HepG2 (cell line): ENCODE data around the gene SLC24A4. TPM values are rescaled to one million over a fixed set of nuclear protein-coding genes. Genes with fewer than 3 reads are reported as not detected.

Experiments
- GMEB1 ChIP-seq: sonication (generic); formaldehyde crosslinking; IDR thresholded peaks from 2 replicates; pipeline ENCODE4 v1.5.1; 2020; ENCODE audit warnings: missing genetic modification reagents, mild to moderate bottlenecking, borderline replicate concordance
- HNF4A ChIP-seq: sonication (generic); formaldehyde crosslinking; IDR thresholded peaks from 2 replicates; pipeline ENCODE4 v1.4.0; 2020; ENCODE audit warnings: missing genetic modification reagents
- KAT8 ChIP-seq: IDR thresholded peaks from 2 replicates; pipeline ENCODE4 v1.6.1; 2016; ENCODE audit warnings: missing genetic modification reagents, missing compliant biosample characterization
- KIAA2018 ChIP-seq: sonication (generic); formaldehyde crosslinking; IDR thresholded peaks from 2 replicates; pipeline ENCODE4 v1.5.0; 2020; ENCODE audit warnings: mild to moderate bottlenecking, missing genetic modification reagents, borderline replicate concordance
- NFIB ChIP-seq: sonication (generic); formaldehyde crosslinking; IDR thresholded peaks from 2 replicates; pipeline ENCODE4 v1.9.0; 2021; ENCODE audit warnings: missing genetic modification reagents, mild to moderate bottlenecking, borderline replicate concordance
- SMYD3 ChIP-seq: sonication (generic); formaldehyde crosslinking; IDR thresholded peaks from 2 replicates; pipeline ENCODE4 v1.8.1; 2023; ENCODE audit warnings: mild to moderate bottlenecking, missing genetic modification reagents
- SRSF4 ChIP-seq: fragments of 200-400 bp; formaldehyde crosslinking; IDR thresholded peaks from one replicate; pipeline ENCODE4 v1.6.1; 2018; ENCODE audit warnings: mild to moderate bottlenecking, low read depth, low read length, moderate library complexity; ENCODE audit not compliant: poor library complexity, severe bottlenecking
- TRIM22 ChIP-seq: fragments of 450-650 bp; IDR thresholded peaks from 2 replicates; pipeline ENCODE4 v1.6.1; 2017
- ZBTB2 ChIP-seq: sonication (generic); formaldehyde crosslinking; IDR thresholded peaks from 2 replicates; pipeline ENCODE4 v1.8.0; 2022; ENCODE audit warnings: low read depth, missing genetic modification reagents
- ZMAT3 ChIP-seq: sonication (generic); formaldehyde crosslinking; conservative IDR thresholded peaks from 2 replicates; pipeline ENCODE4 v1.7.0; 2021; ENCODE audit warnings: missing genetic modification reagents
- ZNF367 ChIP-seq: sonication (generic); formaldehyde crosslinking; IDR thresholded peaks from 2 replicates; pipeline ENCODE4 v1.4.0; 2020; ENCODE audit warnings: missing genetic modification reagents, borderline replicate concordance
- ZNF792 ChIP-seq: IDR thresholded peaks from 2 replicates; pipeline ENCODE4 v1.6.1; 2016
- polyA plus RNA-seq, 8 experiments: library from polyadenylated mRNA; depleted of rRNA in 3 of 8; stranded (reverse) in 7 of 8; unstranded in 1 of 8; fragments of >200 nt; fragmentation: Illumina TruSeq in 4 of 8; extraction: Trizol in 4 of 8; gene quantifications; 2 replicates each; pipeline versions ENCODE4 v1.2.1 to v1.2.3, GENCODE V29; 2011 to 2016; ENCODE audit warnings: low read depth in 4 of 8, missing spikeins in 1 of 8, mixed read lengths in 1 of 8; ENCODE audit not compliant: insufficient read depth in 1 of 8
- total RNA-seq, 5 experiments: library from RNA; depleted of rRNA; stranded (reverse); fragments of >200 nt; fragmentation: Illumina TruSeq; extraction: Trizol; gene quantifications; 2 replicates each; pipeline ENCODE4 v1.2.3, GENCODE V29; 2016; ENCODE audit warnings: low read depth in 1 of 5

Gene SLC24A4
- total and polyA plus RNA-seq, 2 of the 13 experiments (the other 11 are each of a cell fraction or from before 2014, with no cell fraction given): not detected

GRCh38 chr14:92411941-92412340, 89.0 kb downstream of the SLC24A4 start (continued):
- TF ChIP-seq GMEB1 (CRISPR knock-in tag) (no peak), ZMAT3 (CRISPR knock-in tag) (no peak), ZNF367 (CRISPR knock-in tag) (no peak), KIAA2018 (CRISPR knock-in tag) (no peak), ZNF792 (CRISPR knock-in tag) (no peak), HNF4A (CRISPR knock-in tag) (no peak), ZBTB2 (CRISPR knock-in tag) (no peak), KAT8 (CRISPR knock-in tag) (no peak), TRIM22 (no peak), NFIB (CRISPR knock-in tag) (no peak), SMYD3 (no peak), SRSF4 (no peak)
